ENCODE data around the gene MRPS23. TPM values are rescaled to one million over a fixed set of nuclear protein-coding genes. Genes with fewer than 3 reads are reported as not detected.

MRPS23 gene
- total and polyA plus RNA-seq, 2 of the 13 experiments (the other 11 are each of a cell fraction or from before 2014, with no cell fraction given): 63.2 to 181 TPM

GRCh38 chr17:57856792-57857620 lies 7.2 kb upstream of the MRPS23 start (continued):
- TF ChIP-seq ZBTB34 (CRISPR knock-in tag; IDR thresholded peaks at IDR 0.05): 0 out of 2 replicates have a peak, but pooled peaks have one; percentile 52
- no peak for TF ChIP-seq ZNF776 (CRISPR knock-in tag; IDR thresholded peaks at IDR 0.05)
- TF ChIP-seq, protein P1, sequence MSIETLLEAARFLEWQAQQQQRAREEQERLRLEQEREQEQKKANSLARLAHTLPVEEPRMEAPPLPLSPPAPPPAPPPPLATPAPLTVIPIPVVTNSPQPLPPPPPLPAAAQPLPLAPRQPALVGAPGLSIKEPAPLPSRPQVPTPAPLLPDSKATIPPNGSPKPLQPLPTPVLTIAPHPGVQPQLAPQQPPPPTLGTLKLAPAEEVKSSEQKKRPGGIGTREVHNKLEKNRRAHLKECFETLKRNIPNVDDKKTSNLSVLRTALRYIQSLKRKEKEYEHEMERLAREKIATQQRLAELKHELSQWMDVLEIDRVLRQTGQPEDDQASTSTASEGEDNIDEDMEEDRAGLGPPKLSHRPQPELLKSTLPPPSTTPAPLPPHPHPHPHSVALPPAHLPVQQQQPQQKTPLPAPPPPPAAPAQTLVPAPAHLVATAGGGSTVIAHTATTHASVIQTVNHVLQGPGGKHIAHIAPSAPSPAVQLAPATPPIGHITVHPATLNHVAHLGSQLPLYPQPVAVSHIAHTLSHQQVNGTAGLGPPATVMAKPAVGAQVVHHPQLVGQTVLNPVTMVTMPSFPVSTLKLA (IDR thresholded peaks at IDR 0.05): no peak
- TF ChIP-seq ZNF747 (CRISPR knock-in tag; IDR thresholded peaks at IDR 0.05; ENCODE audit: borderline replicate concordance): no peak
- TF ChIP-seq ZMYM2 (CRISPR knock-in tag; IDR thresholded peaks at IDR 0.05): no peak
- TF ChIP-seq EHMT2 (IDR thresholded peaks at IDR 0.05; ENCODE audit: borderline replicate concordance, low read depth, low read length): no peak
- 0 out of 2 replicates have a peak, but pooled peaks have one; percentile 58 for TF ChIP-seq ARID2 (CRISPR knock-in tag; IDR thresholded peaks at IDR 0.05; ENCODE audit: borderline replicate concordance)
- TF ChIP-seq ATF1 (CRISPR knock-in tag; IDR thresholded peaks at IDR 0.05): no peak
- TF ChIP-seq, protein P2, sequence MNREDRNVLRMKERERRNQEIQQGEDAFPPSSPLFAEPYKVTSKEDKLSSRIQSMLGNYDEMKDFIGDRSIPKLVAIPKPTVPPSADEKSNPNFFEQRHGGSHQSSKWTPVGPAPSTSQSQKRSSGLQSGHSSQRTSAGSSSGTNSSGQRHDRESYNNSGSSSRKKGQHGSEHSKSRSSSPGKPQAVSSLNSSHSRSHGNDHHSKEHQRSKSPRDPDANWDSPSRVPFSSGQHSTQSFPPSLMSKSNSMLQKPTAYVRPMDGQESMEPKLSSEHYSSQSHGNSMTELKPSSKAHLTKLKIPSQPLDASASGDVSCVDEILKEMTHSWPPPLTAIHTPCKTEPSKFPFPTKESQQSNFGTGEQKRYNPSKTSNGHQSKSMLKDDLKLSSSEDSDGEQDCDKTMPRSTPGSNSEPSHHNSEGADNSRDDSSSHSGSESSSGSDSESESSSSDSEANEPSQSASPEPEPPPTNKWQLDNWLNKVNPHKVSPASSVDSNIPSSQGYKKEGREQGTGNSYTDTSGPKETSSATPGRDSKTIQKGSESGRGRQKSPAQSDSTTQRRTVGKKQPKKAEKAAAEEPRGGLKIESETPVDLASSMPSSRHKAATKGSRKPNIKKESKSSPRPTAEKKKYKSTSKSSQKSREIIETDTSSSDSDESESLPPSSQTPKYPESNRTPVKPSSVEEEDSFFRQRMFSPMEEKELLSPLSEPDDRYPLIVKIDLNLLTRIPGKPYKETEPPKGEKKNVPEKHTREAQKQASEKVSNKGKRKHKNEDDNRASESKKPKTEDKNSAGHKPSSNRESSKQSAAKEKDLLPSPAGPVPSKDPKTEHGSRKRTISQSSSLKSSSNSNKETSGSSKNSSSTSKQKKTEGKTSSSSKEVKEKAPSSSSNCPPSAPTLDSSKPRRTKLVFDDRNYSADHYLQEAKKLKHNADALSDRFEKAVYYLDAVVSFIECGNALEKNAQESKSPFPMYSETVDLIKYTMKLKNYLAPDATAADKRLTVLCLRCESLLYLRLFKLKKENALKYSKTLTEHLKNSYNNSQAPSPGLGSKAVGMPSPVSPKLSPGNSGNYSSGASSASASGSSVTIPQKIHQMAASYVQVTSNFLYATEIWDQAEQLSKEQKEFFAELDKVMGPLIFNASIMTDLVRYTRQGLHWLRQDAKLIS (CRISPR knock-in tag; IDR thresholded peaks at IDR 0.05): no peak
- TF ChIP-seq SIX4 (CRISPR knock-in tag; IDR thresholded peaks at IDR 0.05): no peak
- TF ChIP-seq SP140L (CRISPR knock-in tag; IDR thresholded peaks at IDR 0.05; ENCODE audit: borderline replicate concordance): 0 out of 2 replicates have a peak, but pooled peaks have one; percentile 18
- TF ChIP-seq ZNF350 (CRISPR knock-in tag; IDR thresholded peaks at IDR 0.05; ENCODE audit: borderline replicate concordance, low read depth): no peak
- no peak for TF ChIP-seq ZNF839 (CRISPR knock-in tag; IDR thresholded peaks at IDR 0.05; ENCODE audit: borderline replicate concordance)
- TF ChIP-seq GMEB2 (CRISPR knock-in tag; IDR thresholded peaks at IDR 0.05; ENCODE audit: low read depth): no peak
- no peak for TF ChIP-seq JUNB (CRISPR knock-in tag; IDR thresholded peaks at IDR 0.05; ENCODE audit: borderline replicate concordance)
- TF ChIP-seq CEBPB (IDR thresholded peaks at IDR 0.05; ENCODE audit: borderline replicate concordance, low read depth, low read length): no peak
- TF ChIP-seq GTF2F1 (IDR thresholded peaks at IDR 0.05; ENCODE audit: low read length): no peak
- TF ChIP-seq SMAD1 (CRISPR knock-in tag; IDR thresholded peaks at IDR 0.05; ENCODE audit: borderline replicate concordance, low read depth): no peak
- no peak for TF ChIP-seq ZNF569 (CRISPR knock-in tag; IDR thresholded peaks at IDR 0.05; ENCODE audit: borderline replicate concordance)
- 0 out of 2 replicates have a peak, but pooled peaks have one; percentile 76 for TF ChIP-seq ZNF354B (CRISPR knock-in tag; IDR thresholded peaks at IDR 0.05)
- TF ChIP-seq TRIM24 (CRISPR knock-in tag; IDR thresholded peaks at IDR 0.05): no peak
- no peak for TF ChIP-seq MLLT10 (CRISPR knock-in tag; IDR thresholded peaks at IDR 0.05)

Measured in HepG2 (cell line).